Trophoblast cell (in vitro differentiated cells and primary cell): ENCODE results near the gene RABEP1.

Experiments used
- DNase-seq, 2 donors: peaks; one replicate each; pipeline ENCODE4 v3.0.0-alpha.2; 2016
- H2AFZ ChIP-seq: 2 replicates; pipeline ENCODE4 v1.6.1; 2013; ENCODE audit warnings: low read length, moderate library complexity, mild to moderate bottlenecking; ENCODE audit not compliant: insufficient read depth, poor library complexity
- H2AK5ac ChIP-seq: 2 replicates; pipeline ENCODE4 v1.6.1; 2013; ENCODE audit warnings: mild to moderate bottlenecking, low read length
- H2BK120ac ChIP-seq: 2 replicates; pipeline ENCODE4 v1.6.1; 2013; ENCODE audit warnings: low read length, mild to moderate bottlenecking, moderate library complexity; ENCODE audit not compliant: insufficient read depth, poor library complexity
- H2BK12ac ChIP-seq: 2 replicates; pipeline ENCODE4 v1.6.1; 2013; ENCODE audit warnings: mild to moderate bottlenecking, low read length, moderate library complexity
- H2BK5ac ChIP-seq: 2 replicates; pipeline ENCODE4 v1.6.1; 2013; ENCODE audit warnings: low read length, low read depth, moderate library complexity, mild to moderate bottlenecking; ENCODE audit not compliant: poor library complexity
- H3K14ac ChIP-seq: 2 replicates; pipeline ENCODE4 v1.6.1; 2013; ENCODE audit warnings: mild to moderate bottlenecking, low read length
- H3K18ac ChIP-seq: 2 replicates; pipeline ENCODE4 v1.6.1; 2013; ENCODE audit warnings: mild to moderate bottlenecking, low read length
- H3K23ac ChIP-seq: 2 replicates; pipeline ENCODE4 v1.6.1; 2013; ENCODE audit warnings: low read length
- H3K27ac ChIP-seq: 2 replicates; pipeline ENCODE4 v1.5.1; 2013; ENCODE audit warnings: low read depth, mild to moderate bottlenecking, inconsistent platforms, low read length, moderate library complexity
- H3K27me3 ChIP-seq: 2 replicates; pipeline ENCODE4 v1.6.1; 2013; ENCODE audit warnings: inconsistent platforms, mild to moderate bottlenecking, low read length, moderate library complexity; ENCODE audit not compliant: insufficient read depth
- H3K36me3 ChIP-seq, 2 experiments: 1 replicate in 1 of 2; 2 replicates in 1 of 2; pipeline ENCODE4 v1.6.1; 2013; ENCODE audit warnings: low read length in 2 of 2, mild to moderate bottlenecking in 2 of 2, moderate library complexity in 1 of 2; ENCODE audit not compliant: insufficient read depth in 2 of 2, control insufficient read depth in 1 of 2
- H3K4ac ChIP-seq: 2 replicates; pipeline ENCODE4 v1.6.1; 2013; ENCODE audit warnings: low read depth, mild to moderate bottlenecking, low read length, moderate library complexity
- H3K4me1 ChIP-seq, 2 experiments: 1 replicate in 1 of 2; 2 replicates in 1 of 2; pipeline ENCODE4 v1.6.1; 2013; ENCODE audit warnings: low read length in 2 of 2, mild to moderate bottlenecking in 2 of 2, moderate library complexity in 1 of 2; ENCODE audit not compliant: insufficient read depth in 2 of 2, control insufficient read depth in 1 of 2
- H3K4me2 ChIP-seq: 2 replicates; pipeline ENCODE4 v1.6.1; 2013; ENCODE audit warnings: inconsistent platforms, mild to moderate bottlenecking, low read length, moderate library complexity
- H3K4me3 ChIP-seq: 2 replicates; pipeline ENCODE4 v1.5.1; 2013; ENCODE audit warnings: mild to moderate bottlenecking, low read depth, low read length, inconsistent platforms
- H3K79me1 ChIP-seq: one replicate; pipeline ENCODE4 v1.6.1; 2013; ENCODE audit warnings: low read length
- H3K79me2 ChIP-seq: 2 replicates; pipeline ENCODE4 v1.6.1; 2013; ENCODE audit warnings: low read length, mild to moderate bottlenecking; ENCODE audit not compliant: control insufficient read depth, insufficient read depth, poor library complexity
- H3K9ac ChIP-seq: 2 replicates; pipeline ENCODE4 v1.6.1; 2013; ENCODE audit warnings: mild to moderate bottlenecking, low read length
- H3K9me3 ChIP-seq: 2 replicates; pipeline ENCODE4 v1.6.1; 2013; ENCODE audit warnings: low read depth, mild to moderate bottlenecking, control low read depth, inconsistent platforms, low read length; ENCODE audit not compliant: insufficient read depth
- H4K12ac ChIP-seq: 2 replicates; pipeline ENCODE4 v1.6.1; 2013; ENCODE audit warnings: low read depth, mild to moderate bottlenecking, low read length, moderate library complexity
- H4K8ac ChIP-seq: 2 replicates; pipeline ENCODE4 v1.6.1; 2013; ENCODE audit warnings: low read depth, mild to moderate bottlenecking, low read length, moderate library complexity
- H4K91ac ChIP-seq: one replicate; pipeline ENCODE4 v1.6.1; 2013; ENCODE audit warnings: low read depth, mild to moderate bottlenecking, low read length, moderate library complexity
- WGBS: extraction: QIAGEN DNeasy Blood & Tissue Kit; methylation state at CpG from one replicate; pipeline ENCODE4 v1.1.7; 2013; ENCODE audit warnings: missing lambda C conversion rate; ENCODE audit not compliant: insufficient read length, insufficient coverage; ENCODE audit errors: extremely low coverage; 5-methylcytosine and 5-hydroxymethylcytosine counted together

The RABEP1 gene

DNA sequence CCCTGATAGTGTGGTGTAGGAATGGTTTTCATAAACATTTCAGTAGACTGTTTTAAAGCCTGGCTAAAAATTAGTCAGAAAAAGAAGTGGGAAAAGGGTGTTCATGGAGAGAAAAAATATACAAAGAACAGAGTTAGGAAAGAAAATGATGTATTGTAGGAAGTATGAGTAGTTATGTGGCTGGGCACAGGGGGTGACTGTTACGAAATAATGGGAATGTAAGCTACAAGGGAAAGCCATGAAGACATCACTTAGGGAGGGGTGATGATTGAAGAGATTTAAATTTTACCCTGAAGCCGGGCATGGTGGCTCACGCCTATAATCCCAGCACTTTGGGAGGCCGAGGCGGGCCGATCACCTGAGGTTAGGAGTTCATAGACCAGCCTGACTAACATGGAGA is 82.1 kb downstream of the RABEP1 start:
- Histone ChIP-seq H3K18ac (no peak overlapping the region), H3K23ac (no peak overlapping the region), H3K9ac (no peak overlapping the region), H4K8ac (no peak overlapping the region), H3K9me3 (no peaks in the 10 kb centered on the region), H2BK12ac (no peak overlapping the region), H3K27ac (no peak overlapping the region), H3K27me3 (no peaks in the 10 kb centered on the region), H3K4me2 (no peak overlapping the region), H2AK5ac (no peak overlapping the region), H3K36me3 (peaks cover 20 to 24% of the 10 kb centered on the region in 2 experiments), H4K91ac (no peak overlapping the region), H2AFZ (no peak overlapping the region), H2BK5ac (no peak overlapping the region), H2BK120ac (no peak overlapping the region), H3K4ac (no peak overlapping the region), H3K79me1 (no peaks in the 10 kb centered on the region), H3K4me1 (no peaks in the 10 kb centered on the region), H3K79me2 (no peaks in the 10 kb centered on the region), H4K12ac (no peak overlapping the region), H3K4me3 (no peak overlapping the region), H3K14ac (no peak overlapping the region)
- 100% methylated on average over 1 of the region's 6 CpGs for WGBS
- DNase-seq = peak; percentile 47 to 65

DNA sequence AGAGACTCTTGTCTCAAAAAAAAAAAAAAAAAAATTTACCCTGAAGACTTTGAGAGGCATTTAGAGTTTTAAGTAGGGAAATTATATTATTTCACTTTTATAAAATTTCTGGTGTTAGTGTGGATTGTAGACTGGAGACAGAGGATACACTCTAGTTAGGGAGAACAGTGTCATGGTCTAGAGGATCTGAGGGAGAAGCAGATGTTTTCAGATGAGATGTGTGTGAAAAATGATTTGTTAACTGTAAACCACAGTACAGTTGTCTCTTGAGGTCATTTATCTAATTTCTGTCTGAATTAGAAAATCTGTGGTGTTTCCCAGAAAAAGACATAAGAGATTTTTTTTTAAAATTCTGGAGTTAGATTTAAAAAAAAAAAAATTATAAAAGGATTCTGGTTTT is 82.6 kb downstream of the RABEP1 start:
- no peak overlapping the region for H2BK12ac ChIP-seq
- H3K23ac ChIP-seq = no peak overlapping the region
- H2AFZ ChIP-seq = no peak overlapping the region
- no peaks in the 10 kb centered on the region for H3K4me1 ChIP-seq
- H4K91ac ChIP-seq = no peak overlapping the region
- H3K4me3 ChIP-seq = no peak overlapping the region
- no peaks in the 10 kb centered on the region for H3K79me2 ChIP-seq
- no peak for DNase-seq
- H3K27me3 ChIP-seq = no peaks in the 10 kb centered on the region
- peaks cover 20 to 24% of the 10 kb centered on the region in 2 experiments for H3K36me3 ChIP-seq
- no peak overlapping the region for H3K4ac ChIP-seq
- no peak overlapping the region for H3K18ac ChIP-seq
- no peaks in the 10 kb centered on the region for H3K9me3 ChIP-seq
- H4K8ac ChIP-seq = no peak overlapping the region
- no peak overlapping the region for H3K27ac ChIP-seq
- H3K79me1 ChIP-seq = no peaks in the 10 kb centered on the region
- no peak overlapping the region for H3K14ac ChIP-seq
- H2BK120ac ChIP-seq = no peak overlapping the region
- H2BK5ac ChIP-seq = no peak overlapping the region
- no peak overlapping the region for H4K12ac ChIP-seq
- no peak overlapping the region for H3K4me2 ChIP-seq
- H3K9ac ChIP-seq = no peak overlapping the region
- H2AK5ac ChIP-seq = no peak overlapping the region

GRCh38 chr17:5365831-5366230 is 83.7 kb downstream of the RABEP1 start:
- no peaks in the 10 kb centered on the region for H3K9me3 ChIP-seq
- no peak overlapping the region for H3K4me2 ChIP-seq
- H3K4me1 ChIP-seq = no peaks in the 10 kb centered on the region
- no peak overlapping the region for H2BK120ac ChIP-seq
- no peak overlapping the region for H3K23ac ChIP-seq
- H3K18ac ChIP-seq = no peak overlapping the region
- no peaks in the 10 kb centered on the region for H3K27me3 ChIP-seq
- H2BK5ac ChIP-seq = no peak overlapping the region
- H3K9ac ChIP-seq = no peak overlapping the region
- no peak overlapping the region for H3K4ac ChIP-seq
- H4K8ac ChIP-seq = no peak overlapping the region
- no peak overlapping the region for H2BK12ac ChIP-seq
- no peaks in the 10 kb centered on the region for H3K79me1 ChIP-seq
- H3K14ac ChIP-seq = no peak overlapping the region
- H3K79me2 ChIP-seq = no peaks in the 10 kb centered on the region
- no CpG with 5 or more reads among the region's 6 CpGs for WGBS
- no peak overlapping the region for H4K12ac ChIP-seq
- H3K36me3 ChIP-seq = peaks cover 19 to 20% of the 10 kb centered on the region in 2 experiments
- H3K4me3 ChIP-seq = no peak overlapping the region
- no peak overlapping the region for H4K91ac ChIP-seq
- peak; percentile 16 to 90 for DNase-seq
- H2AK5ac ChIP-seq = no peak overlapping the region
- H3K27ac ChIP-seq = no peak overlapping the region
- H2AFZ ChIP-seq = no peak overlapping the region

DNA sequence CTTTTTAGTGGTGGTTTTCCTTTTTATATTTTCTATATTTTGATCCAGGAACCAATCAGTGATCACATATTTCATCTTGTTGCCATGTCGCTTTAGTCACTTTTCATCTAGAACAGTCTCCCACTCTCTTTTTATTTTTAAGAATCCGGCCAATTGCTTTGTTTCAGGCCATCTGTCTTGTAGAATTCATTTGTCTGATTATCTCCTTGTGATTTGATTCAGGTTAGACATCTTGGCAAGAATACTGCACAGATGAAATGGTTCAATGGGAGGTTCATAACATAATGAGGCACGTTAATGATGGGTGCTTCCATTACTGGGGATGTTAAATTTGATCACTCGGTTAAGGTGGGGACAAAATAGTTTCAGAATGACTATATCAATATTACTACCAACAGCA is 88.3 kb downstream of the RABEP1 start:
- Histone ChIP-seq H3K27ac (no peak overlapping the region), H3K9ac (no peak overlapping the region), H3K23ac (no peak overlapping the region), H4K91ac (no peak overlapping the region), H4K8ac (no peak overlapping the region), H3K79me1 (no peaks in the 10 kb centered on the region), H3K4ac (no peak overlapping the region), H2AK5ac (no peak overlapping the region), H3K14ac (no peak overlapping the region), H4K12ac (no peak overlapping the region), H3K4me2 (no peak overlapping the region), H3K79me2 (no peaks in the 10 kb centered on the region), H3K4me1 (peaks cover 0 to 2% of the 10 kb centered on the region in 2 experiments), H3K36me3 (peaks cover 16 to 18% of the 10 kb centered on the region in 2 experiments), H3K4me3 (no peak overlapping the region), H2AFZ (no peak overlapping the region), H2BK12ac (no peak overlapping the region), H3K9me3 (no peaks in the 10 kb centered on the region), H2BK5ac (no peak overlapping the region), H2BK120ac (no peak overlapping the region), H3K27me3 (no peaks in the 10 kb centered on the region), H3K18ac (no peak overlapping the region)
- no CpG with 5 or more reads among the region's 4 CpGs for WGBS
- no peak for DNase-seq
